GM21717 (cell line): ENCODE measurements around the gene SEMA4A.
"Not testable (repeated sequence)": the region's sequence is repeated elsewhere in the genome, so short reads cannot be mapped to it uniquely, and the experiment has no call there.

Experiments
- ATAC-seq: cut with Tn5 transposase; IDR thresholded peaks from one replicate; pipeline ENCODE4 v1.9.1; 2021; ENCODE audit warnings: mild to moderate bottlenecking, moderate library complexity; ENCODE audit not compliant: unreplicated experiment

Gene SEMA4A

GRCh38 chr1:156118177-156118868 lies 35.1 kb upstream of the SEMA4A start:
- ATAC-seq, result no peak

DNA sequence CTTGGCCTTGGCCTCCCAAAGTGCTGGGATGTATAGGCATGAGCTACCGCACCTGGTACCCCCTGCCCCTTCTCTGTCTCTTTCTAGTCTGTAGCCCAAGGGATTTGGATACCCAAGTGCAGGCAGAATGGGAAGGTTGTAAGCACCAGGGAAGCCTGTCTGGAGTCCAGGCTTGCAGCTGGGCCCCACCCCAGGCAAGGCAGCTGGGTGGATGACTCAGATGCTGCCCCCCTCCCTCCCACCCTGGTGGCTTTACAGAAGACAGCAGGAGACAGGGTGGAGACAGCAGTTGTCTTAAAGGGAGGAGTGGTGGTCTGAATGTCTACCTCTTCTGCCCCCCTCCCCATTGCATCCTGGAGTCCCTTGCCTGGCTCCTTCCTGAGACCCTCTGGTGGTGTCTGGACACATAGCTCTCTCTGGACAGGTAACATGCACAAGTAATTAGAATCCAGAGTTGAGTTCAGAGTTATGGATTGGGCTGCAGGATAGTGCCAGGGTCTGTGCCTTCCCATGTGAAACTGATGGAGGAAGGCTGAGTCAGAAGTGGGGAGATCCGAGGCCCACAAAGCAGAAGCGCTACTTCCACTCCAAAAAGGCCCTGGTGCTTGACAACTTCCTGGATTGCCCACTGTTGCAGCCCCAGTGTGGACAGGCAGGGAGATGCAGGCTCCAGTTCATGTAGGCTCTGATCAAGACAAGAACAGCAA lies 33.7 kb upstream of the SEMA4A start:
- ATAC-seq, result no peak

DNA sequence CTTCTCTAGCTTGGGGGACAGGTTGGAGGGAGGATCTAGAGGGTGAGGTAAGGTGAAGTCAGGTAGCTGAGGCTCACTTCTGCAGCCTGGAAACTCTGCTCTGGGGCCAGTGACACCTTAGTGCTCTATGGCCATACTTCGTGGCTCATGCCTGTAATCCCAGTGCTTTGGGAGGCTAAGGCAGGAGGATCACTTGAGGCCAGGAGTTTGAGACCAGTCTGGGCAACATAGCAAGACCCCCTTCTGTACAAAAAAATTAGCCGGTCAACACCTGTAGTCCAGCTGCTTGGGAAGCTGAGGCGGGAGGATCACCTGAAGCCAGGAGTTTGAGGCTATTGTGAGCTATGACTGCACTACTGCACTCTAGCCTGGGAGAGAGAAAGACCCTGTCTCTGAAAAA lies 33.1 kb upstream of the SEMA4A start:
- no peak for ATAC-seq

- ATAC-seq, result not testable (repeated sequence)
These were observed 32.4 kb upstream of the SEMA4A start for GRCh38 chr1:156121005-156121404.

GRCh38 chr1:156121457-156121856 lies 31.9 kb upstream of the SEMA4A start:
- ATAC-seq, result no peak

DNA sequence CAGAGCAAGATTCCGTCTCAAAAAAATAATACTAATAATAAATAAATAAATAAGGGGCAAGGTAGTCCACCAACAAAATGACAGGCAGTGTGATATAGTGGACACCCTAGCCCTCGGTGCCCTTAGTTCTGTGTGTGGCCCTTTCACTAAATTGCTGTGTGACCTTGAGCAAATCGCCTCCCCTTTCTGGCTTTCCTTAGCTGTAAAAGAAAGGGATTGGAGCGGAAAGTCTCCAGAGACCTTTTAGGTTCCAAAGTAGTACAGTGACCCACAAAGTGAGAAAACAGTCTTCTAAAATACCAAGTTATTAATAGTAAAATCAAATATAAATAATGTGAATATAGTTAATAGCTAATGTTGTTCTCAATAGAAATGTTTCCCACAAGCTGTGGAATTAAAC lies 31.3 kb upstream of the SEMA4A start:
- ATAC-seq, result no peak

DNA sequence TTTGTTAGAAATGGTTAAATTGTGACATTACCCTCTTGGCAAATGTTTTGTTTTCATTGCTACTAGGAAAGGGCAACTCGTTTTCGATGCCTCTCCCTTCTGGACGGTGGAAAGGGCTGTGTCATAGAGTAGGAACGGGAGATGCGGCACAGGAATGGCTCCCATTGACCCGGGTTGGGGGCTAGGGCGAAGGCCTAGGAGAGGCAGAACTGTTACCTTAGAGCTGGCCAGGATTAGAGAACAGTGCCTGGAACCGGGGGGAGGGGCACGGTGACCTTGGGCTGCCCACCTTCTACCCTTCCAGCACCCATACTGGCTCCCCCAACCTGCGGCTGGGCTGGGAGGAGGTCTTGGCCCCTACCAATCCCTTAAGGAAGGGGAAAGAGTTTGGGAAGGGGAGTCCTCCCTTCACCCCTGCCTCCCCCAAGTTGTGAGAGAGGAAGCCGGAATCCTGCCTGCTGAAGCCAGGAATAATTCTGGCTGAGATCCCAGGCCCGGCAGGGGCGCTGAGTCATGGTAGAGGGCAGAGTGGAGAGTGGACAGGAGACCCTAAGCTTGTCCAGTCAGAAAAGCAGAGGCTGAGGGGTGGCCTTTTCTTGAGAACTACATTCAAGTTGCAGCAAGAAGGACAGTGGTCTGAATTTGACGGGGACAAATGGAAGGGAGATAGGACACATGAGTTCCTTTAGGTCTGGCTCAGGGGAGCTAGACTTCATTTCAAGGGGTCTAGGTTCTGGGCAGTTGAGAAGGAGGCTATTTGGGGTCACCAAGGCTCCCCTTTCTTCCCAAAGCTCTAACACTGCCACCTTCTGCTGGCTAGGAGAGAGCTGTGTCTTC lies 30.6 kb upstream of the SEMA4A start:
- no peak for ATAC-seq

- no peak for ATAC-seq
These were observed 29.8 kb upstream of the SEMA4A start for GRCh38 chr1:156123356-156124196.

DNA sequence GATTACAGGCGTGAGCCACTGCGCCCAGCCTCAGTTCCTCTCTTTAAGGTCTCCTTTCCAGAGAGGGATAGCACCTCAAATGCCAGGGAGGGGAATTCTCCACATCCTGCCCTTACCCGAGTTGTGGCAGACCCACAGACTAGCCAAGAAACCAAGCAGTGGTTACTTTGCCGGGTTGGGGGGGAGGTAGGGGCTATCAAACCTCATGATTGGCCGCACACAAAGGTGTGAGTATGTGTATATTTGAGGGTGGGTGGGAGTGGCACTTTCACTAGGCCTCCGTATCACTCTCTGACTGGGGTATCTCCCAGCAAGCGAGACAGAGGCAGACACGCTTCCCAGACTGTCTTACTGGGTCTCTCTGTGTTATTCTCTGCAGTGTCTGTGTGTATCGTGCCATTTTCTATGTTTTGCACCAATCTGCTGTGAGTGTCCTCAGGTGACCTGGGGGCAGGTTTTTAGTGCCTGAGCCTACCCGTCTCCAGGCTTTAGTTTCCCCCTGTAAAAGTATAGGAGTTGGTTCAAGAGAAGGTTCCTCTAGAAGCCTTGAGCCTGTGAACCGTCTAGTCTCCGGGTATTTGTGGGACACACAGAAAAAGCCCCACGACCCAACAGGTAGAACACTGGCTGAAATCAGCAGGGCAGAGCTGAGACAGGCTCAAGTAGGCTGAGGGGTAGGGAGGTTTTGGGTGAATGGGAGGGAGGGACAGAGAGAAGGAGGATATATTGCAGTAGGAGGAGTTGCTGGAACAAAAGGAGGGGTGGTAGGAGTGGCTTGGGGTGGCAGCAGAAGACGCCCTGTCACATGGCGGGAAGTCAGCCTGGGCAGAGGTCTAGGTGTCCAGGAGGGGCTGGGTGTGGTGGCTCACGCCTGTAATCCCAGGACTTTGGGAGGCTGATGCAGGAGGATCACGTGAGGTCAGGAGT lies 28.6 kb upstream of the SEMA4A start:
- ATAC-seq, result no peak

- not testable (repeated sequence) for ATAC-seq
These were observed 27.8 kb upstream of the SEMA4A start for GRCh38 chr1:156125544-156125943.

DNA sequence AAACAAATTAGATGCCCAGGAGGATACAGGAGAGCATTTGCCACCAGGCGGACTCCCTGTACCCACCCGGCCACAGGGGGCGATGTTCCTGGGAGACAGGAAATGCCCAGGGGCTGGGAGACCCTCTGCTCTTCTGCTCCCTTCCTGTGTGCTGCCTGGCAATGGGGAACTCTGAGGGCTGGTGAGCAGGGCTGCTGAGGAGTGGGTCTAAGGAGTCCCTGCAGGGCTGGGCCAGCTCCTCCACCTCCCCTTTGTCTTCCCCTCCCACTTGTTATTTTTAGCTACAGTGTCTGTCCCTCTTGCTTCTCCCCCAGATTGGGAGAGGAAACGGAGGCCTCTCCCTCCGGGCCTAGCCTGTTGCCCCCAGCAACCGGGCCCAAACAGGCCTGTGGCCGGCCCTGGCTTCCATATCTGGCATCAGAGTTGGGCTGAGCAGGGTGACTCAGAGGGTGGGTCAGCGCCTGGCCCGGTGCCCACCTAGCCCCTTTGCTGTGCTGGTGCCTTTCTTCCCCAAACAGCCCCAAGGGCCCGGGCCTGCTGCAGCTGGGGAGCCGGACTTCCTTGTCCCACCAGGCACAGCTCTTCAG lies 27.2 kb upstream of the SEMA4A start:
- no peak for ATAC-seq

GRCh38 chr1:156126630-156127534 lies 26.5 kb upstream of the SEMA4A start:
- ATAC-seq, result peak; percentile 56

DNA sequence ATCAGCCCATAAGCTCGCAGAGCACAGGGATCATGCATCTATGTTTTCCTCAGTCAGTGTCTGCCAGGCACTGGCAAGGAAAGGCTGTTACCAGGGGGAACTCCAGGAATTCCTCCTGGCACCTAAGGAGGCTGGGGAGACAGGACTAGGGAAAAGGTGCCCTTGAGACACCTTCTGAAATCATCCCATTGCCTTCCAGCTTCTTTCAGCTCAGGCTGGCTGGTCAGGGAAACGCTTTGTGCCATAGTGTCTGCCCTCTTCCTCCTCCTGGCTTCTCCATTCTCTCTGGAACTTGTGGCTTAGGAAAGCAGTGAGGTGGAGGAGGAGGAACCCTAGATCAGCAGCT lies 25.1 kb upstream of the SEMA4A start:
- no peak for ATAC-seq

GRCh38 chr1:156128654-156129597 lies 24.5 kb upstream of the SEMA4A start:
- no peak for ATAC-seq

DNA sequence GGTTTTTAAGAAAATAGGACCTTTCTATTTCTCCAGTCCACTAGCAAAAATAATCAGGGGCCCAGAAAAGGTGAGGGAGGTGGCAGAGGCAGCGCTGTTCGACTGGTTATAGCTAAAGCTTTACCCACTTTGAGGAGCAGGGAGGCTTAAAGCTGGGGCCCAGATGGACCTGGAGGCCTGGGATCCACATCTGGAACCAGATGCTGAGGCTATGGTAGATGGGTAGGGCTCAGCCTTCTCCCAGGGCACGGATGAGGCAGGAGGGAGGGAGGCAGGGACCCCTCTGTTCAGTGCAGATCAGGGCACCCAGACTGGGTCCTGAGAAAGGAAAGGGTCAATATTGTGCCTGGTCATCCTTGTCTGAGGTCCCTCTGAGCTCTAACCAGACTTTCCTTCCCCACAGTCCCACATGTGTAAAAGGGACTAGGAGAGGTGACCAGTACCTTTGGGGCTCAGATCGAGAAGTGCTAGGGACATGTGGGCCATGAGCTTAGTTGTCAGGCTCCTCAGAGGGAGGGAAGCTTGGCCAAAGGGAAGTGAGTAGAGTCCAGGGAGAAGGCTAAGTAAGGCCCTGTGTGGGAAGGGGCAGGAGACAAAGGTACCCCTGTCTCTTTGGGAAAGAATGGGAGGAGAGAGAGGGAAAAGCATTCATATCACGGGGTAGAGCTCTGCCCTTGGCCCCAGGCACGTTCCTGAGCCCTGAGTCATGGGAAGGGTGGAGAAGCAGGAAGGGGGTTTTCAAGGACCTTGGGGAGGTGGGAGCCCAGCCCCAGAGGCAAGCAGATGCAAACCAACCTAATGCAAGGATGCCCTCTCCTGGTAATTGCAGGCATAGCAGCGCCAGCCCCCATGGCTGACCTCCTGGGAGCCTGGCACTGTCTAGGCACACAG lies 23.5 kb upstream of the SEMA4A start:
- no peak for ATAC-seq

- no peak for ATAC-seq
These were observed 22.8 kb upstream of the SEMA4A start for GRCh38 chr1:156130578-156130942.
